Measurements from ENCODE around the gene RFNG.

Gene RFNG

GRCh38 chr17:82089723-82090548 is 38.3 kb upstream of the RFNG start:
- no peak for DNase-seq

GRCh38 chr17:82088838-82089722 is 37.5 kb upstream of the RFNG start:
- DNase-seq: no peak

DNA sequence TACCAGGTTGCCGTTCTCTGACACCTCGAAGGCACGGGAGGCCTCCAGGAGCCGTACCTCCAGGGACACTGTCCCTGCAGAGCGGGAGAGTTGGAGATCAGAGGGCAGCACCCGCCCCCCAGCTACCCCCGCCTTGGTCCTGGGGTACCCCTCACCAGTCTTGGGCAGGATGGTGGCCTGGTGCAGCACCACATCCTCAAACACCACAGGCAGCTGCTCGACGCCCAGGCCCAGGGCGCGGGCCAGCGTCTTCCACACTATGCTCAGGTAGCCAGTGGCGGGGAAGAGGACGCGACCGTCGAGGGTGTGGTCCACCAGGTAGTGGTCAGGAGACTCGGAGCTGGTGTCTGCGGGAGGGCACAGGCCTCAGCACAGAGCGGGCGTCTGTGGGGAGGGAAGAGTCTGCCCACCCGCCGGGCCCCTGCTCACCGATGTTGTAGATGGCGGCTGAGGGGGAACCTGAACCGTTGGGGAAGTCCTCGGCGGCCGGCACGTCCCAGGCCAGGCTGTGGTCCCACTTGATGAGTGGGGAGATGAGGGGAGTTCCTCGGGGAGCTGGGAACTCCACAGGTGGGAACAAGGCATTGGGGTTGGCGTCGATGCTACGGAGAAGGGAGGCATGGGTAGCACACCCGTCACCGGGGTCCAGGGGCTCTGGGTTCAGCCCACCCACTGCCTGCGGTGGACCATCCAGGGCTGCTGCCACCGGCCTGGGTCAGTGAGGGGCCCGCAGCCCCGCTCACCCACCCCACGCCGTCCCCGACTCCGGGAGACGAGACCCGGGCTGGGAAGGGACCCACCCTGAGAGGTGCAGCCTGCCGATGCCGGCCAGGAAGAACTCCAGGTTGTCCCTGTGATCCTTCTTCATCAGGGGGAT is 36.6 kb upstream of the RFNG start:
- no peak for DNase-seq

DNA sequence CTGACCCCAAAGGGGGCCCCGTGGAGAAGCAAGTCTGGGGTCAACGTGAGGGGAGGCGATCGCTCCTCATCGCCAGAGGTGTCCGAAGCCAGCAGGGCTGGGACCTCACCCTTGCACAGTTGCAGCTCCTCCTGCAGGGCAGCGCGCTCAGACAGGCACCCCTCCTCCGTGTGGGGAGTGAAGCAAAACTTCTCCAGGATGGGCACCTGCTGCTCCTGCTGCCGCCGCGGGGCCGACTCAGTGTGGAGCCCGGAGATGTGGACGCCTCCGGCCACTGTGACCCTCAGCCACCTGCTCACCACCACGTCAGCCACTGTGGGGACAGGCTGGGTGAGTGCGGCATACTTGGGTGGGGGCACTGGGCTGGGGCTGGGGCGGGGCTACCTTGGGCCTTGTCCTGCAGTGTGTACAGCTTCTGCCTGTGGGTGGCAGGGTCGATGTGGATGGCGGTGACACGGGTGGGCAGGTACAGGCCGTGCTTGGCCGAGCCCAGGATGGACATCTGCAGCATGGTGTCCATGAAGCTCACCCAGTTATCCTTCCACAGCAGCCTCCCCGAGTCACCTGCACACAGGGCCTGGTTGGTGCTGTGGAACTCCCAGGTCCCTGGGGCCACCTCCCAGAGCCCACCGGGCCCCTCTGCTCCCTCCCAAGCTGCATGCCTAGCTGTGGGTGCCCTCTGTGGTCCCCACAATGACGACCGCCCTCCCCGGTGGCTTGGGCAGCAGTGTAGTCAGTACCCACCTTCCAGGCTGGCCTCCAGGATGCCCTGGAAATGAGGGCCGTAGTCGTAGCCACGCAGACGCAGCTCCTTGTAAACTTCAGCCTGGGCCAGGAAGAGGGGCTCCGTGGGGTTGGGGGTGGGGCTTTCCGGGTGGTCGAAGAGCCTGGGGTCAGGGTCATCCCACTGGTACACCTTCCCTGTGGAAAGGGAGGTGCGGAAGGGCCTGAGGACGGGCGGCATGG is 35.6 kb upstream of the RFNG start:
- DNase-seq: no peak

- DNase-seq: no peak
These were observed 34.5 kb upstream of the RFNG start for GRCh38 chr17:82085931-82086764.

- DNase-seq: no peak
These were observed 33.6 kb upstream of the RFNG start for GRCh38 chr17:82085031-82085861.

- DNase-seq: no peak
These were observed 32.9 kb upstream of the RFNG start for GRCh38 chr17:82084373-82085030.

DNA sequence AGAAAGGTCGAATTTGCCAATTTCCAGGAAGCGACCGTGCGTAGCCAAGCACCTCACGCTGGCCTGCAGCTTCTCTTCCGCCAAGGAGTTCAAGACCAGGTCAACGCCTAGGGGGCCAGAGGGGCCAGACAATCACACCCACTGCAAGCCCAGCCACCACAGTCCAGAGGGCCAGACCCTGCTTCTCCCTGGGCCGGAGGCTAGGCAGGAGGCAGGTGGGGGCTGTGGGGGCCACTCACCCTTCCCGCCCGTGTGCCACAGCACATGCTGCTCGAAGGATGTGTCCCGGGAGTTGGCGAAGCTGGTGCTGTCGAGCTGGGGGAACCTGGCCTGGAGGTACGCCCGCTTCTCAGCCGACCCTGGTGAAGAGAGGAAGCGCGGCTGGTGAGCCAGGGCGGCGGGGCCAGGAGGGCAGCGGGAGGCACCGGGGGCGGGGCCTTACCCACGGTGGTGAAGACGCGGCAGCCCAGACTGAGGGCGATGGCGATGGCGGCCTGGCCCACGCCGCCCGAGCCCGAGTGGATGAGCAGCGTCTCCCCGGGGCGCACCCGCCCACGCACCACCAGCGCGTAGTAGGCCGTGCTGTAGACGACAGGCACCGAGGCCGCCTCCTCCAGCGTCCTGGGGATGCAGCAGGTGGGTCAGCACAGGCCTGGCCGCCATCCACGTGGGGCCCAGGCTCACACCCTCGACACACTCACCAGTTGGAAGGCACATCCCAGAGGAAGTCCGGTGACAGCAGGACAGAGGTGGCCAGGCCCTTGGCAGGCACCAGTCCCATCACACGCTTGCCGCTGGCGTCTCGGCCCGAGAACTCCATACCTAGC is 32.1 kb upstream of the RFNG start:
- DNase-seq: no peak

DNA sequence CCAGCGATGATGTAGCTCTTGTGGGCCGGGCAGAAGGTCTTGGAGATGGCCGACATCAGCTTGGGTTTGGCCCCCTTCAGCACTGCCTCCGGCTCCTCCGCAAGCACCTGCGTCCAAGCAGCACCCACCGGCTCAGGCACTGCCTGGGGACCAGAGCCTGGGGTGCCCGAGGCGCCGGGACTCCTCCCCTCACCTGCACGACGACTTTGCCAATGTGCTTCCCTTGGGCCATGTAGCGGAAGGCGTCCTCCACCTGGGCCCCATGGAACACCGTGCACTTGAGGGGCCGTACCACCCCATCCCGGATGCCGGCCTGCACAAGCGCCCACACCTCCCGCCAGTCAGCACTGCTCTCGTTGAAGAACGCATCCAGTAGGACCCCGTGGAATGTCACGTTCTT is 31.4 kb upstream of the RFNG start:
- DNase-seq: no peak

GRCh38 chr17:82082456-82082855 is 30.8 kb upstream of the RFNG start:
- DNase-seq: no peak

- DNase-seq: no peak
These were observed 30.4 kb upstream of the RFNG start for GRCh38 chr17:82081966-82082365.

GRCh38 chr17:82081546-82081945 is 29.9 kb upstream of the RFNG start:
- no peak for DNase-seq

GRCh38 chr17:82080789-82081464 is 29.3 kb upstream of the RFNG start:
- DNase-seq: no peak

DNA sequence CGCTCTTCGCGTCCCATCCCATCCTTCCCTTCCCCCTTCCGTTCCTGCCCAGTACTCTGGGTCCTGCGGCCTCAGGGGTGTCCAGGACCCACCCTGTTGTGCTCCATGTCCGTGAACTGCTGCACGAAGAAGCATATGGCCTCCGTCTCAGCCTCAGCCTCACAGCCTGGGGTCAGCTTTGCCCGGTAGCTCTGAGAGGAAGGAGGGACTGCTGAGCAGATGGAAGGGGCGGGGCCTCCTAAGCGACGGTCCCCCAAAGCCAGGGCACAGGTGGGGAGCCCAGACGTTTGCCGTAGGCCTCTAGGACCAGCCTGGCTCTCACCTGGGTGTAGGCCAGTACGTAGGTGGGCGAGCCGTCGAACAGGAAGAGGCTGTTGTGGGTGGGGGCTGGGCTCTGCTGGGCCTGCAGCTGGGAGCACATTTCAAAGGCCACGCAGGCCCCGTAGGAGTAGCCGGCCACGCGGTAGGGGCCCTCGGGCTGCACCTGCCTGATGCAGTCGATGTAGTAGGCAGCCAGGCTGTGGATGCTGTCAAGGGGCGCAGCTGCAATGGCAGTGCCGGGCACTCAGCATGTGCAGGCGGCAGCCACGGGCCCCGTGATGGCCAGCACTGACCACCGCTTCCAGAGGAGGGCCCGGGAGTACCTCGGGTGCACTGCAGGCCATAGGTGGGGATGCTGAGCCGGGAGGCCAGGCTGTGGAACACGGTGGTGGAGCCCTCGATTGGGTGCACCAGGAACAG is 28.6 kb upstream of the RFNG start:
- no peak for DNase-seq

GRCh38 chr17:82079001-82079677 is 27.5 kb upstream of the RFNG start:
- no peak for DNase-seq

DNA sequence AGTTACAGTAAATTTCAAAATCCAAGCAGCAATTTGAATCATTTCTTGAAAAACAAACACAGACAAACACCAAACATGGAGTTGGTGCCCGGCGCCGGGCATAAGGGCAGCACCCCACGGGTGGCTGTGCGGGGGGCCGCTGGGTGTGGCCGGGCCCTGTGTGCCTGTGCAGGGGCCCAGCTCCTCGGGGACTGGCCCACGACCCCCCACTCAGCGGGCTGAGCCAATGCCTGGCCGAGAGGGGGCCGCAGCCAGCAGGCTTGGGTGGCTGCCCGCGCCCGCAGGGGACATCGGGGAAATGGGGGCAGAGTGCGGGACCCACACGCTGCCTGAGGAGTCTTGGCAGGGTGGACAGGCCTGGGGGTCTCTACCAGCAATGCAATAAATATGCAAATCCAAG is 26.8 kb upstream of the RFNG start:
- DNase-seq: no peak

All from CD4-positive, alpha-beta T cell treated with Interleukin-17A for 1 hour (primary cell).